Ishikawa (cell line): Measurements from ENCODE around the gene OR52A1.

Experiments used
- CEBPB ChIP-seq: IDR thresholded peaks from 2 replicates; pipeline ENCODE4 v1.6.1; 2012
- CREB1 ChIP-seq: IDR thresholded peaks from 2 replicates; pipeline ENCODE4 v1.6.1; 2012; ENCODE audit warnings: low read depth
- EGR1 ChIP-seq: IDR thresholded peaks from 2 replicates; pipeline ENCODE4 v1.6.1; 2012
- EP300 ChIP-seq: IDR thresholded peaks from 2 replicates; pipeline ENCODE4 v1.6.1; 2012; ENCODE audit warnings: borderline replicate concordance
- FOXM1 ChIP-seq: IDR thresholded peaks from 2 replicates; pipeline ENCODE4 v1.6.1; 2012; ENCODE audit warnings: low read depth, borderline replicate concordance
- MAX ChIP-seq: IDR thresholded peaks from 2 replicates; pipeline ENCODE4 v1.6.1; 2012
- NFIC ChIP-seq: IDR thresholded peaks from 2 replicates; pipeline ENCODE4 v1.6.1; 2012
- RAD21 ChIP-seq: IDR thresholded peaks from 2 replicates; pipeline ENCODE4 v1.6.1; 2012; ENCODE audit warnings: low read depth
- REST ChIP-seq: IDR thresholded peaks from 2 replicates; pipeline ENCODE4 v1.6.1; 2012; ENCODE audit warnings: low read depth, mild to moderate bottlenecking
- TAF1 ChIP-seq: IDR thresholded peaks from 2 replicates; pipeline ENCODE4 v1.6.1; 2012; ENCODE audit warnings: low read depth, mild to moderate bottlenecking
- TCF12 ChIP-seq: IDR thresholded peaks from 2 replicates; pipeline ENCODE4 v1.6.1; 2012; ENCODE audit warnings: low read depth
- TEAD4 ChIP-seq: IDR thresholded peaks from 2 replicates; pipeline ENCODE4 v1.6.1; 2012
- USF1 ChIP-seq: IDR thresholded peaks from 2 replicates; pipeline ENCODE4 v1.6.1; 2012
- YY1 ChIP-seq: IDR thresholded peaks from 2 replicates; pipeline ENCODE4 v1.6.1; 2012; ENCODE audit warnings: low read depth
- ZBTB7A ChIP-seq: IDR thresholded peaks from 2 replicates; pipeline ENCODE4 v1.6.1; 2012; ENCODE audit warnings: low read depth

Gene OR52A1

GRCh38 chr11:5196067-5196466 lies 41.5 kb upstream of the OR52A1 start:
- no peak for TF ChIP-seq YY1
- TF ChIP-seq TAF1: no peak
- no peak for TF ChIP-seq CREB1
- no peak for TF ChIP-seq NFIC
- TF ChIP-seq MAX: no peak
- TF ChIP-seq TCF12: no peak
- TF ChIP-seq REST: no peak
- no peak for TF ChIP-seq EP300
- TF ChIP-seq TEAD4: no peak
- TF ChIP-seq ZBTB7A: no peak
- TF ChIP-seq USF1: no peak
- TF ChIP-seq FOXM1: no peak
- TF ChIP-seq RAD21: no peak
- no peak for TF ChIP-seq CEBPB
- no peak for TF ChIP-seq EGR1

- TF ChIP-seq TAF1: no peak
- TF ChIP-seq CREB1: no peak
- TF ChIP-seq REST: no peak
- no peak for TF ChIP-seq EGR1
- TF ChIP-seq TCF12: no peak
- no peak for TF ChIP-seq YY1
- TF ChIP-seq FOXM1: no peak
- TF ChIP-seq TEAD4: no peak
- TF ChIP-seq USF1: no peak
- TF ChIP-seq RAD21: no peak
- TF ChIP-seq MAX: no peak
- TF ChIP-seq ZBTB7A: no peak
- no peak for TF ChIP-seq EP300
- no peak for TF ChIP-seq CEBPB
- TF ChIP-seq NFIC: no peak
Measured at GRCh38 chr11:5192738-5193137, 38.2 kb upstream of the OR52A1 start.

- TF ChIP-seq EGR1 (no peak), TAF1 (no peak), CREB1 (no peak), RAD21 (no peak), REST (no peak), ZBTB7A (no peak), USF1 (no peak), NFIC (no peak), CEBPB (no peak), FOXM1 (no peak), TEAD4 (no peak), EP300 (no peak), MAX (no peak), YY1 (no peak)
Measured at GRCh38 chr11:5188201-5188600, 33.6 kb upstream of the OR52A1 start.
